ENCODE data around the gene RBMS1. TPM values are rescaled to one million over a fixed set of nuclear protein-coding genes. Genes with fewer than 3 reads are reported as not detected.

The RBMS1 gene
- total RNA-seq, 1 experiment from 2014 or later = 61.9 TPM

GRCh38 chr2:160431441-160431840 lies 62.2 kb downstream of the RBMS1 start:
- Mint-ChIP-seq H3K4me1 (ENCODE audit: low read depth, unreplicated experiment) (peaks cover 33% of the 10 kb centered on the region), H3K27ac (ENCODE audit: unreplicated experiment) (no peak overlapping the region), H3K27me3 (ENCODE audit: unreplicated experiment) (no peaks in the 10 kb centered on the region), H3K4me3 (ENCODE audit: low read depth, unreplicated experiment) (no peak overlapping the region), H3K36me3 (ENCODE audit: insufficient read depth, unreplicated experiment) (no peaks in the 10 kb centered on the region), H3K9me3 (ENCODE audit: low read depth, unreplicated experiment) (no peaks in the 10 kb centered on the region)
- intact Hi-C loops (cut with micrococcal nuclease; ENCODE audit: unreplicated experiment) = no loop called here
- CTCF ChIA-PET = no interaction called here
- no peak for TF ChIP-seq CTCF (IDR thresholded peaks at IDR 0.05; ENCODE audit: unreplicated experiment)
- BruUV-seq (replicated peaks) = no TSS peak
- DNase-seq = no peak

GRCh38 chr2:160430001-160430344 lies 63.6 kb downstream of the RBMS1 start:
- Mint-ChIP-seq H3K4me1 (ENCODE audit: low read depth, unreplicated experiment) (peaks cover 33% of the 10 kb centered on the region), H3K27ac (ENCODE audit: unreplicated experiment) (peak overlapping the region; percentile 26), H3K27me3 (ENCODE audit: unreplicated experiment) (no peaks in the 10 kb centered on the region), H3K9me3 (ENCODE audit: low read depth, unreplicated experiment) (no peaks in the 10 kb centered on the region), H3K4me3 (ENCODE audit: low read depth, unreplicated experiment) (no peak overlapping the region), H3K36me3 (ENCODE audit: insufficient read depth, unreplicated experiment) (no peaks in the 10 kb centered on the region)
- TF ChIP-seq CTCF (IDR thresholded peaks at IDR 0.05; ENCODE audit: unreplicated experiment) = no peak
- DNase-seq = no peak
- CTCF ChIA-PET = interaction anchor here (0.9 to 1.9 kb wide), 5 partner anchors 19 to 540 kb away, joined by 3 to 6 read pairs (median 4); no protein-coding TSS in a partner anchor
- intact Hi-C loops (cut with micrococcal nuclease; ENCODE audit: unreplicated experiment) = no loop called here
- BruUV-seq (replicated peaks) = no TSS peak

GRCh38 chr2:160429248-160430000 lies 64.2 kb downstream of the RBMS1 start:
- no peak for DNase-seq
- intact Hi-C loops (cut with micrococcal nuclease; ENCODE audit: unreplicated experiment) = loop anchor here (1.0 kb wide), 2 partner anchors 490 to 541 kb away; no protein-coding TSS in a partner anchor
- no peaks in the 10 kb centered on the region for H3K27me3 Mint-ChIP-seq (ENCODE audit: unreplicated experiment)
- no peaks in the 10 kb centered on the region for H3K36me3 Mint-ChIP-seq (ENCODE audit: insufficient read depth, unreplicated experiment)
- H3K9me3 Mint-ChIP-seq (ENCODE audit: low read depth, unreplicated experiment) = no peaks in the 10 kb centered on the region
- H3K27ac Mint-ChIP-seq (ENCODE audit: unreplicated experiment) = peak overlapping the region; percentile 26
- H3K4me3 Mint-ChIP-seq (ENCODE audit: low read depth, unreplicated experiment) = no peak overlapping the region
- TF ChIP-seq CTCF (IDR thresholded peaks at IDR 0.05; ENCODE audit: unreplicated experiment) = peak; percentile 39
- peaks cover 33% of the 10 kb centered on the region for H3K4me1 Mint-ChIP-seq (ENCODE audit: low read depth, unreplicated experiment)
- CTCF ChIA-PET = interaction anchor here (0.6 to 2.1 kb wide), 11 partner anchors 12 to 635 kb away, joined by 3 to 11 read pairs (median 4); no protein-coding TSS in a partner anchor
- BruUV-seq (replicated peaks) = no TSS peak

- BruUV-seq (replicated peaks) = no TSS peak
- H3K27ac Mint-ChIP-seq (ENCODE audit: unreplicated experiment) = no peak overlapping the region
- intact Hi-C loops (cut with micrococcal nuclease; ENCODE audit: unreplicated experiment) = no loop called here
- no peaks in the 10 kb centered on the region for H3K36me3 Mint-ChIP-seq (ENCODE audit: insufficient read depth, unreplicated experiment)
- H3K9me3 Mint-ChIP-seq (ENCODE audit: low read depth, unreplicated experiment) = no peaks in the 10 kb centered on the region
- TF ChIP-seq CTCF (IDR thresholded peaks at IDR 0.05; ENCODE audit: unreplicated experiment) = no peak
- DNase-seq = no peak
- H3K4me3 Mint-ChIP-seq (ENCODE audit: low read depth, unreplicated experiment) = no peak overlapping the region
- peaks cover 25% of the 10 kb centered on the region for H3K4me1 Mint-ChIP-seq (ENCODE audit: low read depth, unreplicated experiment)
- no peaks in the 10 kb centered on the region for H3K27me3 Mint-ChIP-seq (ENCODE audit: unreplicated experiment)
- CTCF ChIA-PET = interaction anchor here (1.5 to 2.1 kb wide), 4 partner anchors 17 to 542 kb away, joined by 4 to 11 read pairs (median 6); no protein-coding TSS in a partner anchor
Measured at GRCh38 chr2:160428405-160428763, 65.2 kb downstream of the RBMS1 start.

Data from Calu3 (cell line).